Stimulated activated CD4-positive, alpha-beta T cell treated with anti-CD3 and anti-CD28 coated beads, Interleukin-15, amount 100 ng/mL, for 48 hours (primary cell): ENCODE results near the gene CTXN2.

Source experiments
- DNase-seq, 2 donors: peaks; one replicate each; pipeline ENCODE4 v3.0.0-alpha.2; 2020; ENCODE audit warnings: low read depth in 2 of 2

CTXN2 gene

DNA sequence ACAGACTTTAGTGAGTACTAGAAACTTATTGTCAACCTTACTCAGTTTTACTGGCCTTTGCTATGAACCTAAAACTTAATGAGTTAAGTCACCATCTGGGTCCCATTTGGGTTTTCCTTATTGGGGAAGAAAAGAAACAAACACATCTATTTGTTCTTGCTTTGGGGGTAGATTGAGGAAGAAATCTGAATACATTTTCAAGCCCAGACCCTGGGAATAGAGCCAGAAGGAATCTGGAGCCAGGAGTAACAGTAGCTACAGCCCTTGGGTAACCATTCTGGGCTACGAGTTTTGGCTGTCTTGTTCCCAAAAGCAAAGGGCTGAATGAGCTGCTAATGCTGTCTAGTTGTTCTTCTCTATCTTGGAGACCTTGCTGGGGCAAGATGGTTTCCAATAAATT is 31.2 kb downstream of the CTXN2 start:
- DNase-seq = no peak

DNA sequence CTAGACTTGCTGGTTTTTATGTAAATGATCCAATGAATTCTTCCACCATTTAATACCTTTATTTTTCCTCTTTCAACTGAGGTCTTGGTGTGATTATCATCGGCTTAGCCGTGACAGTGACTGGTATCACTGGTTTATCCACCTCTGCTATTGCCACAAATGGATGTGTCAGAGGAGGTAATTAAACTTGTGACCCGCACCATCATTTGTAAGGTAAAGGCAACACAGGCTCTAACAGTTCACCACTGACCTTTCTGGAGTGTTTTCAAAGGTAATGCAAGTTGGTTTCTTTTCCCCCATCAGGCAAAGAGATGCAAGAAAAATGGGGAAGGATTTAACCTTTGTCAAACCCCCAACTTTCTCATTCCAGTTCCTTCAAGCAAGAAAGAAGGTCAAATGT is 34.3 kb downstream of the CTXN2 start:
- DNase-seq = no peak

DNA sequence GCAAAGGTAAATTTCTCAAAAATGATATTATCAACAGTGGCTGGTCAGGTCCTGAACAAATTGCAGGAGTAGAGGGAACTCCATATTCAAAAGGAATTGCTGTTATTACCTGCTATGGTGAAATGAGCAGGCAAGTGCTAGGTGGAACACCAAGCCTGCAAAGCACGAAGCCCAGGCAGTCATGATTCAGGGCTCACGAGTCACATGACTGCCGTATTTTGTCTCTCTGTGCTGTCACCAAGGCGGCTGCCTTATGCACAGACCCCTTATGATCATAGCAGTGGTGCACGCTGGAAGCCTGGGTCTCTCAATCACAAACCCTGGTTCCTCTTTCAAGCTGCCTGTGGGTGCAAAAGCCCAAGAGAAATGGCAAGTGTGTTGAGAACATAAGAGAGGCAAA is 39.0 kb downstream of the CTXN2 start:
- no peak for DNase-seq

DNA sequence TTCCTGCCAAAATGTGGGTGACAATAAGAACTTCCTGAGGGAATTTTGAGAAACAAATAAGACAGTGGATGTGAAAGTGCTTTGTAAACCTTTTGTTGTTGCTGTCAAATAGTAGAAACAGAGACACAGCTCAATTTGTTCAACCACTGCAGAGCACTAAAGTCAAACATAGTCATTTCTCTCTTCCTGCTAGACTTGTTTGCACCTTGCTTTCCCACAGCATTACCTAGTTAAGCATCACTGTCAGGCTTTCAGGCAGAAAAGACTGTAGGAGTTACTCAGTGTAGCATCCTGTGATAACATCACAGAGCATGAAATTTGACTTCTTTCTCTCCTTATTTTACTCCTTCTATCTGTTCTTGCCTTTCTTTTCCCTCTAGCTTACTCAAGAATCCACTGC is 41.8 kb downstream of the CTXN2 start:
- no peak for DNase-seq

DNA sequence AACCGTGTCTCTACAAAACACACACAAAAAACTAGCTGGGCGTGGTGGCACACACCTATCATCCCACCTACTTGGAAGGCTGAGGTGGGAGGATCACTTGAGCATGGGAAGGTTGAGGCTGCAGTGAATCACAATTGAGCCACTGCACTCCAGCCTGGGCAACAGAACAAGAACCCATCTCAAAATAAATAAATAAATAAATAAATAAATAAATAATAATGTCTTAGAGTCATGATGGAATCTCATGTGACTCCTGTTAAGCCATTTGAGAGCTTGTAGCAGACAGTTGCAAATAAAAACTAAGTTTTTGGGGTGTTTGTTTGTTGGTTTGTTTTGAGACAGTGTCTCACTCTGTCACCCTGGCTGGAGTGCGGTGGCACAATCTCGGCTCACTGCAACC is 47.9 kb downstream of the CTXN2 start:
- DNase-seq = no peak

DNA sequence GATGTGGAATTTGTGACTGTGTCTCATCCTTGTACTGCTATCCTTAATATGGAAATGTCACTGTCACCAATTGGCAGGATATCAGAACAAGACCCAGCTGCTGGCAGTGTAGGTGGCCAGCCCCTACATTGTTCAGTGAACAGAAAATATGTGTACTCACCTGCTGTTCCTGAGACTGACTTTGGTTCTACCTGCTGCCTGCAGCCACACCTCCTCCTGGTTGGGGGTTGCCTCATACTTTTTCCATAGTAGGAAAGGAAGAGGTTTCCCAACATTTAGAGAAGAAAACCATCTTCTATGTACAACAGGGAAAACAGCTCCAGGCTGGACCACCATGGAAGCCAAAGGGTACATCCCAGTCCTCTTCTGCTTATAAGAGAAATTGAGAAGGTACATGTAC is 50.5 kb downstream of the CTXN2 start:
- no peak for DNase-seq

DNA sequence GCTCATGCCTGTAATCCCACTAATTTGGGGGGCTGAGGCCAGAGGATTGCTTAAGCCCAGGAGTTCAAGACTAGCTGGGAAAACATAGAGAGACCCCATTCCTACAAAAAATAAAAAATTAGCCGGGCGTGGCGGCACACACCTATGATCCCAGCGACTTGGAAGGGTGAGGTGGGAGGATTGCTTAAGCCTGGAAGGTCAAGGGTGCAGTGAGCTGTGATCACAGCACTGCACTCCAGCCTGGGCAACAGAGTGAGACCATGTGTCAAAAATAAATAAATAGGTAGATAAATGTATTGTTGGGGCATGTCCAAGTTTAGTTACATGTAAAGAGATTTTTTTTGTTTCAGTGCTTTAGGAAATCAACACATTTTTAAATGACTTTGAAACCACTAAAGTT is 51.1 kb downstream of the CTXN2 start:
- DNase-seq = no peak

DNA sequence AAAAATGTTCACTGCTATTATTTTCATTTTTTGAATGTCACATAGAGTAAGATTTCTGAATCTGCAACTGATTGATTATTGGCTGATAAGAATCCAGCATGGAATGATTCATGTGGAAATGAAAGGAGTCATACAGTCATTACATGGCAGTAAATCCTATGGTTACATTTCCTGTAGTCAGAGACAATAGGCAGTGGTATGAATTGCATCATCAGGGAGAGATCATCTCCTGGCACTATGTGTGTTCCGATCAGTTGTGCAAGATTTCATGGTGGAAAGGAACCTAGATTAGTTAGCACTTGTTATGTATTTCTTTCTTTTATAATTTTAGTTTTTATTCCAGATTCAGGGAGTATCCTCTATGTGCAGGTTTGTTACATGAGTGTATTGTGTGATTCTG is 53.5 kb downstream of the CTXN2 start:
- DNase-seq = no peak

DNA sequence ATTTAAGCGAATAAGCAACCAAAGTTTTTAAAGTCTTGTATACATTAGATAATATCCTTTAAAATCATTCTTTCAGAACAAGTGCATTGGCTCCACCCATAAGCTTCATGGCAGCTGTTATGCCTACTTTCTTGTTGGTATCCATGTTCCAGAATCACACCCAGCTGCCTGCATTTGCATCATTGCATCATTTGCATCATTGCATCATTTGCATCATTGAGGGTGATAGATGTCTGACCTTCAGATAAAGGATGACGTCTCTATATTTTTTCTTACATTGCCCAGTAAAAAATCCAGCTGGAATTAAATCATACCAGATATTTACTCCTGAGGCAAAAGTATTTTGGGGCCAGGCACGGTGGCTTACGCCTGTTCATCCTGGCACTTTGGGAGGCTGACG is 56.9 kb downstream of the CTXN2 start:
- no peak for DNase-seq

DNA sequence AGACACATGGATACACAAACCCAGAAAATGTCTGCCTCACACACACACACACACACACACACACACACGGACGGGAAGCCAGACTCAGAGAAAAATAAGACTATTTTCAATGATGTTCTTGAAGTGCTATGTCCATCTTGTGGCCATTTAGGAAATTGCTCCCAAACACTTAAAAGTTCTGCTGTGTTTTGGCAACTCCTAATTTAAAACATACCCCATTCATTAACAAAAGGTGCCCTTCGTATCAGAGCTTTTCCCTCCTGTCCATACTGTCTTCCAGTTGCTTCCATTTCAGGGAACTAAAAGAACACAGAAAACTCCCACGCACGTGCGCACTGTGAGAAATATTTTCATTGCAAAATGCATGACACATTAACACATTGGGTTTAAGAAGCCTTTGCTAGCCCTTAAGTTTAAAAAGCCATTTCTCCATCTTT is 59.2 kb downstream of the CTXN2 start:
- peak in 1 of 2 donors; percentile 1 for DNase-seq

DNA sequence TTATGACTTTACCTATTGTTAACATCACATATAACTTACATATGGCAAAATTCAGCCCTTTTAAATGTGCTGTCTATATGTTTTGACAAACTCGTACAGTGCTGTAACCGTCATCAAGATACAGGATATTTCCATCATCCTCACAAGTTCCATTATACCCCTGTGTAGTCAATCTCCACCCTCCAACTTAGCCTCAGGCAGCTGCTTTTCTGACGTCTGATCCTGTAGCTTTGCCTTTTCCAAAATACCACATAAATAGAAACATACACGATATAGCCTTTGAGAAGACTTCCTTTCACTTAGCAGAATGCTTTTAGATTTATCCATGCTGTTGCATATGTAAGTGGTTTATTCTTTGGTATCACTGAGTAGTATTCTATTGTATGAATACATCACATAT is 61.7 kb downstream of the CTXN2 start:
- no peak for DNase-seq
